Activated CD8-positive, alpha-beta T cell treated with anti-CD3 and anti-CD28 coated beads for 36 hours (primary cell): Measurements from ENCODE around the gene ROR2. TPM values are rescaled to one million over a fixed set of nuclear protein-coding genes. Genes with fewer than 3 reads are reported as not detected.
"Not testable (repeated sequence)": the region's sequence is repeated elsewhere in the genome, so short reads cannot be mapped to it uniquely, and the experiment has no call there.

Experiments
- ATAC-seq: fragments of 200-7000 bp; cut with Tn5 transposase; one replicate; pipeline ENCODE4 v1.10.0; 2021; ENCODE audit warnings: mild to moderate bottlenecking, moderate library complexity
- CTCF ChIA-PET: fragments of 350-600 bp; sonication (Branson Sonifier 250); formaldehyde crosslinking; loops from one replicate; lab custom pipeline; 2021; ENCODE audit warnings: antibody characterized with exemption; lab: Charles Lee
- POLR2A ChIA-PET: fragments of 350-600 bp; sonication (Branson Sonifier 250); formaldehyde crosslinking; loops from one replicate; lab custom pipeline; 2021; ENCODE audit warnings: antibody characterized with exemption; lab: Charles Lee
- DNase-seq: peaks from one replicate; pipeline ENCODE4 v3.0.0-alpha.2; 2020
- H3K27ac Mint-ChIP-seq: one replicate; pipeline ENCODE4 v1.8.0; 2021; ENCODE audit warnings: mild to moderate bottlenecking, mixed read lengths
- H3K27me3 Mint-ChIP-seq: one replicate; pipeline ENCODE4 v1.8.0; 2021; ENCODE audit warnings: mixed read lengths
- H3K36me3 Mint-ChIP-seq: one replicate; pipeline ENCODE4 v1.8.0; 2021; ENCODE audit warnings: low read depth, mixed read lengths
- H3K4me1 Mint-ChIP-seq: one replicate; pipeline ENCODE4 v1.8.0; 2021; ENCODE audit warnings: low read depth, mixed read lengths
- H3K4me3 Mint-ChIP-seq: one replicate; pipeline ENCODE4 v1.8.0; 2021; ENCODE audit warnings: mild to moderate bottlenecking, moderate library complexity, mixed read lengths
- H3K9me3 Mint-ChIP-seq: one replicate; pipeline ENCODE4 v1.8.0; 2021; ENCODE audit warnings: mixed read lengths
- CTCF ChIP-seq: fragments of 200-600 bp; IDR thresholded peaks from one replicate; pipeline ENCODE4 v1.8.0; 2022; ENCODE audit warnings: antibody characterized with exemption, mild to moderate bottlenecking
- intact Hi-C: fragments of 100-400 bp; cut with micrococcal nuclease; formaldehyde crosslinking; loops from one replicate; pipeline ENCODE4 v1.10.0; 2022
- microRNA-seq: library from miRNA; unstranded; fragments of <30 nt; microRNA quantifications from one replicate; pipeline ENCODE4 v1.2.0, GENCODE V29; 2022; ENCODE audit warnings: borderline microRNAs expressed, borderline replicate concordance
- total RNA-seq, 2 experiments: library from RNA; stranded (reverse); gene quantifications; one replicate each; pipeline ENCODE4 v1.2.3, GENCODE V29; 2021

The ROR2 gene
- total RNA-seq, 2 experiments from 2014 or later, result not detected

GRCh38 chr9:91517801-91518200 lies 432.2 kb downstream of the ROR2 start:
- peaks cover 34% of the 10 kb centered on the region for H3K27me3 Mint-ChIP-seq

DNA sequence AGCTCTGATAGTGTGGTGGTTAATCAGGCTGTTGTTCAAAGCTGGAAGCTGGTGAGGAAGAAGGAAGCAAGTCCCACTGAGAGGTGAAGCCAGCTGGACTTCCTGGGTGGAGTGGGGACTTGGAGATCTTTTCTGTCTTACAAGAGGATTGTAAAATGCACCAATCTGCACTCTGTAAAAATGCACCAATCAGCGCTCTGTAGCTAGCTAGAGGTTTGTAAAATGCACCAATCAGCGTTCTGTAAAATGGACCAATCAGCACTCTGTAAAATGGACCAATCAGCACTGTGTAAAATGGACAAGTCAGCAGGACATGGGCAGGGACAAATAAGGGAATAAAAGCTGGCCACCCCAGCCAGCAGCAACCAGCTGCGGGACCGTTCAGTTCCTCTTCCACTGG lies 432.7 kb downstream of the ROR2 start:
- CTCF ChIA-PET, H3K4me1 Mint-ChIP-seq: not testable (repeated sequence)

More at GRCh38 chr9:91517801-91518200, 432.2 kb downstream of the ROR2 start:
- TF ChIP-seq CTCF, result no peak
- Mint-ChIP-seq H3K9me3 (no peaks in the 10 kb centered on the region), H3K36me3 (peaks cover 2% of the 10 kb centered on the region), H3K4me3 (no peak overlapping the region), H3K4me1 (peaks cover 7% of the 10 kb centered on the region), H3K27ac (no peak overlapping the region)
- DNase-seq (no peak), ATAC-seq (no peak)
- ChIA-PET CTCF (no interaction called here), POLR2A (no interaction called here)
- intact Hi-C loops, result no loop called here

DNA sequence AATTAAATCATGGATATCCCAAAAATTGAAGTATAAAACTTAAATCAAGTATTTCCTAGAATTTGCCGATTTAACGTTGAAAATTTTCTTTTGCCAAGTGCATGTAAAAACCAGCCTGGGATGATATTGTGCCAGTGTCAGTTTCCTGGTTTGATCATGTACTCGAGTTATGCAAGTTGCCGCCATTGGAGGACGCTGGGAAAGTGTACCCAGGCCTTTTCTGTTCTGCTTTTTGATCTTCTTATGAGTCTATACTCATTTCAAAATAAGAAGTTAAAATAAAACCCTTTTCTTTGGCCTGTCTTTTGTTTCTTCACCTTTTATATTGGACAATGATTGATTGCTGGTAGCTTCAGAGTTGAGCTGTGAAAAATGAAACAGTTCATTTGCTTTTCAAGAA lies 433.3 kb downstream of the ROR2 start:
- Mint-ChIP-seq H3K9me3 (peaks cover 5% of the 10 kb centered on the region), H3K4me3 (no peak overlapping the region), H3K27ac (no peak overlapping the region), H3K27me3 (peaks cover 35% of the 10 kb centered on the region), H3K36me3 (peaks cover 2% of the 10 kb centered on the region), H3K4me1 (peaks cover 7% of the 10 kb centered on the region)
- ChIA-PET POLR2A (interaction anchor here (0.5 kb wide), 1 partner anchor 182 kb away, joined by 3 read pairs; no protein-coding TSS in a partner anchor), CTCF (no interaction called here)
- intact Hi-C loops, result no loop called here
- DNase-seq, result no peak
- no peak for TF ChIP-seq CTCF
- no peak for ATAC-seq

More for the DNA sequence above, 432.7 kb downstream of the ROR2 start:
- H3K36me3 Mint-ChIP-seq, intact Hi-C loops, ATAC-seq, H3K9me3 Mint-ChIP-seq, DNase-seq, H3K27ac Mint-ChIP-seq, H3K4me3 Mint-ChIP-seq: not testable (repeated sequence)
- POLR2A ChIA-PET, result interaction anchor here (0.5 kb wide), 1 partner anchor 182 kb away, joined by 3 read pairs; no protein-coding TSS in a partner anchor
- peaks cover 34% of the 10 kb centered on the region for H3K27me3 Mint-ChIP-seq

DNA sequence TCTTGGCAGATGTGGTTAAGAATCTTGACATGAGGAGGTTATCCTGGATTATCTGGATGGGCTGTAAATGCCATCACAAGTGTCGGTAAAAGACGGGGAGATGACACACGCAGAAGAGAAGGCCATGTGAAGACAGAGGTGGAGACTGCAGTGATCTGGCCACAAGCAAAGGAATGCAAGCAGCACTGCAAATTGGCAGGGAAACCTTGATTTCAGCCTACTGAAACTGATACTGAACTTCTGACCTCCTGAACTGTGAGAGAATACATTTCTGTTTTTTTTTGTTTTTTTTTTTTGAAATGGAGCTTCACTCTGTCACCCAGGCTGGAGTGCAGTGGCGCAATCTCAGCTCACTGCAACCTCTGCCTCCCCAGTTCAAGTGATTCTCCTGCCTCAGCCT lies 433.9 kb downstream of the ROR2 start:
- H3K36me3 Mint-ChIP-seq, result peaks cover 2% of the 10 kb centered on the region
- intact Hi-C loops, result no loop called here
- H3K9me3 Mint-ChIP-seq, result peaks cover 5% of the 10 kb centered on the region
- ChIA-PET POLR2A (no interaction called here), CTCF (interaction anchor here (1.0 kb wide), 1 partner anchor 483 kb away, joined by 3 read pairs; no protein-coding TSS in a partner anchor)
- ATAC-seq (no peak), DNase-seq (no peak)
- H3K4me1 Mint-ChIP-seq, result peaks cover 7% of the 10 kb centered on the region
- H3K4me3 Mint-ChIP-seq, result no peak overlapping the region
- no peak for TF ChIP-seq CTCF
- H3K27ac Mint-ChIP-seq, result no peak overlapping the region
- H3K27me3 Mint-ChIP-seq, result peaks cover 34% of the 10 kb centered on the region

DNA sequence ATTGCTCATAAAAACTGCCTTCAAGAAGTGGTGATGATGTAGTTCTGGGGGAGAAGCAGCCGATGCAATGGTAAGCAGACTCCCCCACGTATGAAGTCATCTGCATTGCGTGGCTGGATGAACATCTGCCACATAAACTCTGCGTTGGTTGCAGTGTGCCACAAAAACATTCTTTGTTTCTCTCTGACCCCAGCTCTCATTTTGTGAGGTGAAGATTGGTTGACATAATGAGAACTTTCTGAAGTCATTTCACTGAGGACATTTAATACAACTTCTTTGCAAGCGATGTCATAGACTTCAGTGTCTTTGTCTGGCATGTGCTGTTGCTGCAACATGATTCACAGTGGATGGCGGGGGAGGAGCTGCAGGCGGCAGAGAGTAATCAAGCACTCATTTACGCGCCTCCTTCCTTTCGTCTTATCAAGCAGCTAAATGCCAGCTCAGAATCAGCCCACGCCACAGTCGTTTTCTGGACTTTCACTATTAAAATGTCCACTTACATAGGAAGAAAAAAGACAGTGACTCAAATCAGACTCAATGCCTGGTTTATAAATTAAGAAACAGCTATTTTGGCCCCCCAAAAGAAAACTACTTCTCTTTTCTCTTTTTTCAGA lies 434.8 kb downstream of the ROR2 start:
- intact Hi-C loops, result no loop called here
- no peak overlapping the region for H3K27ac Mint-ChIP-seq
- H3K9me3 Mint-ChIP-seq, result peaks cover 5% of the 10 kb centered on the region
- ChIA-PET POLR2A (no interaction called here), CTCF (interaction anchor here (1.0 kb wide), 1 partner anchor 482 kb away, joined by 3 read pairs; no protein-coding TSS in a partner anchor)
- H3K36me3 Mint-ChIP-seq, result peaks cover 2% of the 10 kb centered on the region
- peaks cover 34% of the 10 kb centered on the region for H3K27me3 Mint-ChIP-seq
- no peak overlapping the region for H3K4me3 Mint-ChIP-seq
- no peak for TF ChIP-seq CTCF
- DNase-seq, result peak; percentile 56
- H3K4me1 Mint-ChIP-seq, result peaks cover 7% of the 10 kb centered on the region
- ATAC-seq, result peak; percentile 74

Small RNA genes within 50 kb of the gene (microRNA-seq; reads per million reads assigned to microRNA genes)
- gene MIR3910-1 (not detected), gene MIR3910-2 (not detected)

Other genes starting within 250 kb of the ROR2 start
- gene SPTLC1, start 165.2 kb upstream of the ROR2 start, total RNA-seq, result 10 to 100 TPM; 39.6 to 39.8 TPM